HepG2 (cell line): ENCODE data around the gene ANKRD11. TPM values are rescaled to one million over a fixed set of nuclear protein-coding genes. Genes with fewer than 3 reads are reported as not detected.

ENCODE experiments used
- ARID2 ChIP-seq: sonication (generic); formaldehyde crosslinking; IDR thresholded peaks from 2 replicates; pipeline ENCODE4 v1.8.1; 2022; ENCODE audit warnings: mild to moderate bottlenecking, missing genetic modification reagents, borderline replicate concordance
- CEBPB ChIP-seq: IDR thresholded peaks from 2 replicates; pipeline ENCODE4 v1.6.1; 2011; ENCODE audit warnings: low read depth, low read length, improper control_type of control experiment, borderline replicate concordance
- DNMT3B ChIP-seq: conservative IDR thresholded peaks from 2 replicates; pipeline ENCODE4 v1.6.1; 2016; ENCODE audit warnings: missing biosample characterization, control low read depth
- FOXO1 ChIP-seq: sonication (generic); formaldehyde crosslinking; IDR thresholded peaks from 2 replicates; pipeline ENCODE4 v1.4.0; 2020; ENCODE audit warnings: missing genetic modification reagents
- HNF1B ChIP-seq: sonication (generic); formaldehyde crosslinking; IDR thresholded peaks from 2 replicates; pipeline ENCODE4 v1.5.1; 2020; ENCODE audit warnings: mild to moderate bottlenecking, moderate library complexity, missing genetic modification reagents
- HOXA3 ChIP-seq: sonication (generic); formaldehyde crosslinking; IDR thresholded peaks from 2 replicates; pipeline ENCODE4 v1.5.0; 2020; ENCODE audit warnings: missing genetic modification reagents
- IRF9 ChIP-seq: sonication (generic); formaldehyde crosslinking; IDR thresholded peaks from 2 replicates; pipeline ENCODE4 v1.8.0; 2022; ENCODE audit warnings: missing genetic modification reagents, mild to moderate bottlenecking, borderline replicate concordance
- KLF16 ChIP-seq, 2 experiments: sonication (generic) in 1 of 2; formaldehyde crosslinking in 1 of 2; IDR thresholded peaks; 2 replicates each; pipeline versions ENCODE4 v1.6.1 to v1.8.0; 2016 to 2023; ENCODE audit warnings: missing genetic modification reagents in 2 of 2, missing compliant biosample characterization in 1 of 2
- NFYB ChIP-seq: sonication (generic); formaldehyde crosslinking; IDR thresholded peaks from 2 replicates; pipeline ENCODE4 v1.4.0; 2020; ENCODE audit warnings: missing genetic modification reagents
- POLR2AphosphoS2 ChIP-seq: IDR thresholded peaks from 2 replicates; pipeline ENCODE4 v1.6.1; 2011; ENCODE audit warnings: low read depth, low read length, improper control_type of control experiment
- PRDM4 ChIP-seq: sonication (generic); formaldehyde crosslinking; IDR thresholded peaks from 2 replicates; pipeline ENCODE4 v1.9.0; 2021; ENCODE audit warnings: missing genetic modification reagents, borderline replicate concordance
- SKIL ChIP-seq: sonication (generic); formaldehyde crosslinking; IDR thresholded peaks from 2 replicates; pipeline ENCODE4 v1.8.0; 2022; ENCODE audit warnings: missing genetic modification reagents, mild to moderate bottlenecking, moderate library complexity, borderline replicate concordance
- SNAI1 ChIP-seq: sonication (generic); formaldehyde crosslinking; IDR thresholded peaks from 2 replicates; pipeline ENCODE4 v1.5.0; 2020; ENCODE audit warnings: mild to moderate bottlenecking, missing genetic modification reagents, borderline replicate concordance
- U2AF2 ChIP-seq: fragments of 200-400 bp; formaldehyde crosslinking; IDR thresholded peaks from 2 replicates; pipeline ENCODE4 v1.6.1; 2017; ENCODE audit warnings: low read depth, mild to moderate bottlenecking, low read length
- ZFY ChIP-seq: sonication (generic); formaldehyde crosslinking; IDR thresholded peaks from 2 replicates; pipeline ENCODE4 v1.4.0; 2020; ENCODE audit warnings: missing genetic modification reagents
- ZNF275 ChIP-seq: sonication (generic); formaldehyde crosslinking; IDR thresholded peaks from 2 replicates; pipeline ENCODE4 v1.8.0; 2022; ENCODE audit warnings: missing genetic modification reagents, mild to moderate bottlenecking, inconsistent platforms, borderline replicate concordance
- ZNF292 ChIP-seq: sonication (generic); formaldehyde crosslinking; IDR thresholded peaks from 2 replicates; pipeline ENCODE4 v1.8.1; 2022; ENCODE audit warnings: mild to moderate bottlenecking, low read depth, missing genetic modification reagents, borderline replicate concordance
- ZNF30 ChIP-seq: sonication (generic); formaldehyde crosslinking; IDR thresholded peaks from 2 replicates; pipeline ENCODE4 v1.5.0; 2020; ENCODE audit warnings: mild to moderate bottlenecking, missing genetic modification reagents
- ZNF776 ChIP-seq: sonication (generic); formaldehyde crosslinking; IDR thresholded peaks from 2 replicates; pipeline ENCODE4 v1.4.0; 2020; ENCODE audit warnings: mild to moderate bottlenecking, missing genetic modification reagents
- polyA plus RNA-seq, 8 experiments: library from polyadenylated mRNA; depleted of rRNA in 3 of 8; stranded (reverse) in 7 of 8; unstranded in 1 of 8; fragments of >200 nt; fragmentation: Illumina TruSeq in 4 of 8; extraction: Trizol in 4 of 8; gene quantifications; 2 replicates each; pipeline versions ENCODE4 v1.2.1 to v1.2.3, GENCODE V29; 2011 to 2016; ENCODE audit warnings: low read depth in 4 of 8, missing spikeins in 1 of 8, mixed read lengths in 1 of 8; ENCODE audit not compliant: insufficient read depth in 1 of 8
- total RNA-seq, 5 experiments: library from RNA; depleted of rRNA; stranded (reverse); fragments of >200 nt; fragmentation: Illumina TruSeq; extraction: Trizol; gene quantifications; 2 replicates each; pipeline ENCODE4 v1.2.3, GENCODE V29; 2016; ENCODE audit warnings: low read depth in 1 of 5

The ANKRD11 gene
- total and polyA plus RNA-seq, 2 of the 13 experiments (the other 11 are each of a cell fraction or from before 2014, with no cell fraction given), result 21.4 to 38.4 TPM

GRCh38 chr16:89330177-89330856, 160.0 kb downstream of the ANKRD11 start (continued):
- TF ChIP-seq U2AF2 (no peak), CEBPB (no peak), HOXA3 (CRISPR knock-in tag) (no peak), ARID2 (CRISPR knock-in tag) (no peak), POLR2AphosphoS2 (no peak), FOXO1 (CRISPR knock-in tag) (peak; percentile 90; the same call in 1 of the 2 replicates), IRF9 (CRISPR knock-in tag) (peak; percentile 57; the same call in 1 of the 2 replicates), ZFY (no peak), ZNF30 (CRISPR knock-in tag) (no peak), NFYB (CRISPR knock-in tag) (no peak), ZNF292 (peak; percentile 65; the same call in 1 of the 2 replicates), DNMT3B (no peak), SKIL (CRISPR knock-in tag) (no peak), ZNF275 (CRISPR knock-in tag) (no peak), SNAI1 (CRISPR knock-in tag) (no peak), ZNF776 (CRISPR knock-in tag) (no peak), HNF1B (CRISPR knock-in tag) (no peak), PRDM4 (CRISPR knock-in tag) (no peak), KLF16 (CRISPR knock-in tag; IDR thresholded peaks at IDR 0.05) (no peak)
